ENCODE results near the gene TMEM167B. TPM values are rescaled to one million over a fixed set of nuclear protein-coding genes. Genes with fewer than 3 reads are reported as not detected.
A peak's percentile ranks its signal among the peaks of the same experiment; 100 is the strongest.

Gene TMEM167B
- polyA plus RNA-seq, 1 donor (not counting 4 experiments of a cell fraction or from before 2014, with no cell fraction given): 15.7 TPM

GRCh38 chr1:109099938-109100773, 9.6 kb downstream of the TMEM167B start:
- H3K27ac ChIP-seq (ENCODE audit: control insufficient read depth, insufficient read depth, low read length): peak overlapping the region; percentile 87
- peak overlapping the region; percentile 83 for H2AFZ ChIP-seq (ENCODE audit: control insufficient read depth, low read length)
- no peaks in the 10 kb centered on the region for H3K9me3 ChIP-seq (ENCODE audit: control insufficient read depth, low read depth, low read length)
- H3K4me2 ChIP-seq (ENCODE audit: control insufficient read depth, extremely low read depth, insufficient read depth, low read depth, low read length): peak overlapping the region; percentile 83
- H3K79me2 ChIP-seq (ENCODE audit: control insufficient read depth, insufficient read depth, low read length): peaks cover 18% of the 10 kb centered on the region
- no peaks in the 10 kb centered on the region for H3K9me1 ChIP-seq (ENCODE audit: control insufficient read depth, extremely low read depth, insufficient read depth, low read length)
- TF ChIP-seq EZH2 (IDR thresholded peaks at IDR 0.05; ENCODE audit: low read length) (no peak), CTCF (optimal IDR thresholded peaks at IDR 0.05 in 1 of 3, IDR thresholded peaks at IDR 0.05 in 1 of 3, conservative IDR thresholded peaks at IDR 0.05 in 1 of 3; ENCODE audit: extremely low read depth in 1 of 3, insufficient read depth in 2 of 3, low read length in 3 of 3) (peak; percentile 88 to 91 (median 91))
- H3K27me3 ChIP-seq (ENCODE audit: control insufficient read depth, extremely low read depth, insufficient read depth, low read length): no peaks in the 10 kb centered on the region
- DNase-seq (ENCODE audit: low read depth, low spot score) (peak; percentile 90), FAIRE-seq (no peak)
- H3K4me3 ChIP-seq (ENCODE audit: control insufficient read depth in 2 of 3, extremely low read depth in 1 of 3, insufficient read depth in 2 of 3, low read depth in 1 of 3, low read length in 3 of 3): peak overlapping the region; percentile 86 to 93 (median 89)
- peak overlapping the region; percentile 95 for H3K9ac ChIP-seq (ENCODE audit: control insufficient read depth, extremely low read depth, insufficient read depth, low read length)
- H3K36me3 ChIP-seq (ENCODE audit: control insufficient read depth in 2 of 2, extremely low read depth in 1 of 2, insufficient read depth in 2 of 2, low read length in 2 of 2): peaks cover 0 to 13% of the 10 kb centered on the region in 2 experiments
- dilution Hi-C loops (cut with MboI; ENCODE audit: extremely low pct_ligation_motif_present, low sequenced_read_pairs): no loop called here
- peaks cover 9% of the 10 kb centered on the region for H3K4me1 ChIP-seq (ENCODE audit: control insufficient read depth, extremely low read depth, insufficient read depth, low read length)
- H4K20me1 ChIP-seq (ENCODE audit: control insufficient read depth, extremely low read depth, insufficient read depth, low read length): no peaks in the 10 kb centered on the region

GRCh38 chr1:109104364-109105151, 14.0 kb downstream of the TMEM167B start:
- Histone ChIP-seq H3K9ac (ENCODE audit: control insufficient read depth, extremely low read depth, insufficient read depth, low read length) (no peak overlapping the region), H3K9me3 (ENCODE audit: control insufficient read depth, low read depth, low read length) (no peaks in the 10 kb centered on the region), H2AFZ (ENCODE audit: control insufficient read depth, low read length) (no peak overlapping the region), H3K36me3 (ENCODE audit: control insufficient read depth in 2 of 2, extremely low read depth in 1 of 2, insufficient read depth in 2 of 2, low read length in 2 of 2) (peaks cover 0 to 6% of the 10 kb centered on the region in 2 experiments), H3K4me1 (ENCODE audit: control insufficient read depth, extremely low read depth, insufficient read depth, low read length) (no peaks in the 10 kb centered on the region), H4K20me1 (ENCODE audit: control insufficient read depth, extremely low read depth, insufficient read depth, low read length) (no peaks in the 10 kb centered on the region), H3K4me2 (ENCODE audit: control insufficient read depth, extremely low read depth, insufficient read depth, low read depth, low read length) (no peak overlapping the region), H3K27me3 (ENCODE audit: control insufficient read depth, extremely low read depth, insufficient read depth, low read length) (no peaks in the 10 kb centered on the region), H3K79me2 (ENCODE audit: control insufficient read depth, insufficient read depth, low read length) (peaks cover 18% of the 10 kb centered on the region), H3K9me1 (ENCODE audit: control insufficient read depth, extremely low read depth, insufficient read depth, low read length) (no peaks in the 10 kb centered on the region), H3K4me3 (ENCODE audit: control insufficient read depth in 2 of 3, extremely low read depth in 1 of 3, insufficient read depth in 2 of 3, low read depth in 1 of 3, low read length in 3 of 3) (no peak overlapping the region), H3K27ac (ENCODE audit: control insufficient read depth, insufficient read depth, low read length) (no peak overlapping the region)
- dilution Hi-C loops (cut with MboI; ENCODE audit: extremely low pct_ligation_motif_present, low sequenced_read_pairs): no loop called here
- TF ChIP-seq EZH2 (IDR thresholded peaks at IDR 0.05; ENCODE audit: low read length) (no peak), CTCF (optimal IDR thresholded peaks at IDR 0.05 in 1 of 3, IDR thresholded peaks at IDR 0.05 in 1 of 3, conservative IDR thresholded peaks at IDR 0.05 in 1 of 3; ENCODE audit: extremely low read depth in 1 of 3, insufficient read depth in 2 of 3, low read length in 3 of 3) (no peak)
- FAIRE-seq (no peak), DNase-seq (ENCODE audit: low read depth, low spot score) (no peak)

Measured in keratinocyte (primary cell).